Midbrain (tissue), 1 donor: Measurements from ENCODE around the gene MSS51.

Experiments used
- DNase-seq: peaks from one replicate; lab custom pipeline; 2025; lab: John Stamatoyannopoulos, UW

MSS51 gene

DNA sequence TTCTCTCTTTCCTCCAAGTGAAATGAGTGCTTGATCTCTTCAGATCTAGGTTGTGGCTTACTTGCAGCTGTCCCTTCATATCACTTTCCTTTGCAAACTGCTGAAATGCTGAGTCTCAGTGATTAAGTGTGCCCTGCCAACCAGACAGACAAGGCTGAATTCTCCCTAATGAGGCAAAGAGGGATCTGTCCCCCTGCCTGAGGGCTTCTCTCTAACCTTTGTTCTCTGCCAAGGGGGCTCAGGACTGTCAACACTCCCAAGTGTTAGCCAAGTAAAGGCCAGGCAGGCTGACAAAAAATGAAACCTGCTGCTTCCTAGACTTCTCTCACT lies at the start of gene MSS51:
Gene MSS51 (minus strand): TSS at position 24 of the 330 bp plus-strand sequence. CDS start 5,277 bp downstream, outside the sequence.
- DNase-seq = no peak

DNA sequence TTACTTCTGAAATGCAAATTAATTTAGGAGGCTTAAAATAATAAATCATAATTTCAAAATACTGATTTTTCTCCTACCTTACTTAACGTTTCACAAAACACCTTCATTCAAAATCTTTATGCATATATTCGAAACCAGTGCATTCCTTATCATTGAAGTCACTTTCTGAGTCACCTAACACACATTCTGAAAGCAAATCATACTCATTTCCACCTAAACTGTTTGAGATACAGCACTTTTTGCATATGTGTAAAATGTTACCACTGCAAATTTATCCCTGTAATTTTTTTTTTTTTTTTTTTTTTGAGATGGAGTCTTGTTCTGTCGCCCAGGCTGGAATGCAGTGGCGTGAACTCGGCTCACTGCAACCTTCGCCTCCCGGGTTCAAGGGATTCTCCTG lies 46.8 kb upstream of the MSS51 start:
- no peak for DNase-seq

DNA sequence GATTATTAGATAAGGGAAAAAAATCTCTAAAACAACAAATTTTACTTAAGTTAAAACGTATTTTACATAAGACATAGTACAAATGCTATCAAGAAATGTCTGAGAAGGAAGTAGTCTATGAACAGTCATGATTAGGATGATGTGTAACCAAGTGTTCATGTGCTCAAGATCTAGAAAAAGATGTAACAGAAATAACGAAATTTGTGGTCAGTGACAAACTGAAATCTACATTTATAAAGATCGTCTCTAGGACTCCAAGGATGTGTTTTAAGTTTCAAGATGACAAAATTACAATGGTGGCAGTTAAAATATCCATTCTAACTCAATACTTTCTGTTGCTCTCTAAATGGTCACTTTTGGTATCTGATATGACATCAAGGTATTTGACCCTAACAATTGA lies 45.3 kb upstream of the MSS51 start:
- DNase-seq = no peak

DNA sequence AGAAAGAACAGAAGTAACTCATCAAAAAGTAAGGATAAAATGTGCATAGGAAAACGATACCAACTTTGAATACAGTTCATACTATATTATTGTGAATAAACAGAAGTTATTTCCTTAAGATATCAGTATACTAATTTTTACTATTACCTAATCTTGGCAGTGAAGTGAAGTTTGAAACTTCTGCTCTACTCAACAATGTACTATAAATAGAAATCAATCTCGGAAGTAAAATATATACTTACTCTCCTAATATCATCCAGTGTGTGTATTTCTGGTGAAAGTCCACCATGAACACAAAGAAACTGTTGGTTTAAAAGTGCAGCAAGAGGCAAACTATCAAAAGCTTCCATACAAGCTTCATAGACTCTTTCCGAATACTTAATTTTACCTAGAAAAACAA lies 37.9 kb upstream of the MSS51 start:
- DNase-seq = no peak

DNA sequence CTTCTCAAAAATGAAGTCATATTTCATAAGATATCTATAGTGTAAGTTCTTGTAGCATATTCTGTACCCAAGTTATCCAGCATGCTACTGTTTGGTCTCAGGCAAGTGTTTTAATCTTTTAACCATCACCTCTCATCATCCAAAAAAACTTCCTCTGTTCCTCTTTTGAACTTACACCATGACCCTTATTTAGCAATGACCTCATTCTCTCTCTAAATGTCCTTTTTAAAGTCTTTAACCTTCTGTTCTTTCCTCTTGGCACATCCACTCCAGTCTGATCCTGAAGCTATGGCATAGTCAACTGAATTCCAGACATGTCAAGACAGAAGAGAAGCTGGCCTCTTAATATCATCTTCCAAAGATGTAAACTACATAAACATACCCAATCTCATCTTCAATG lies 36.2 kb upstream of the MSS51 start:
- DNase-seq = no peak

DNA sequence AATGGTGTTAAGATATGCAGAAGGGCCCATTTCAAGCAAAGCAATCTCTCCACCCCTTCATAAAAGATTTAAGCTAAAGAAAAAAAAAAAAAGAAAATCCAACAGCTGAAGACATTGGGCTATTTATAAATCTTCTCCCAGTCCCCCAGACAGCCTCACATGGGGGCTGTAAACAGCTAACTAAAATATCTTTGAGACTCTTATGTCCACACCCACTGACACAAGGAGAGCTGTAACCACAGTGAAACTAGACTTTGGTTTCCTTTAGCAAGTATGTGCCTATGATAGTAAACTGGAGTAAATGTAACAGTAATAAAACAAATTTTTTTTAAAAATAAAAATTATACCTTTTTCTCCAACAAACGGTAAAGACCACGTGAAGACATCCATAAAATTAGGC lies 33.8 kb upstream of the MSS51 start:
- no peak for DNase-seq

DNA sequence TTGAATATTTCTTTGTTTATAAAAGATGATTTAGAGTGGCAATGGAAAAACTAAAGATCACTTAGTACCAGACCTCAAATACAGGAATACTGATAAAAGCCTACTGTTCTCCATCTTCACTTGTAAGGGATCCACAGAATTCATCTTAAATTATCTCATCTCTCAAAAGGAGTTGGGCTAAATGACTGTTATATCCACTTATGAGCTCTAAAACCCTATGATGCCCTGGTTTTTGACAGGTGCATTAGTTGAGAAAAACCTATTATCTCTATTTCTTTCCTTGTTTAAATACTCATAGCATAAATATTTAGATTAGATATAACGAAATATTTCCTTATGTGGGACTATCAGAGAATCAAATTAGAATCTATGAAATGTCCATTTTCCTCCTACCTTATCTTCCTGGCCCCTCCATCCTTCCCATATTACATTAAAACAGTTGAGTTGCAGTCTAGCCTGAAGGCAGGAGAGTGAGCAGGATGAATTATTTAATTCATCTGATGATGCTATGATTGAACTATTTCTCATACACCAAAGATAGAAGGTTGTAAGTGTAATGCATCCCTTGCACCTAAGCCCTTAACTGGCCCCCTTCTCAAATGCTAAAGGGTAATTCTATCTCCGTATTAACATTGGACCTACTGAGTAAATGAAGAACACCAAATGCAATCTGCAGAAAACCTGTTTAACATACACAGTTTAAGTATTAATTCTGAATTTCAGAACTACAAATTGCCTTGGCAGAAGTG lies 32.8 kb upstream of the MSS51 start:
- no peak for DNase-seq

DNA sequence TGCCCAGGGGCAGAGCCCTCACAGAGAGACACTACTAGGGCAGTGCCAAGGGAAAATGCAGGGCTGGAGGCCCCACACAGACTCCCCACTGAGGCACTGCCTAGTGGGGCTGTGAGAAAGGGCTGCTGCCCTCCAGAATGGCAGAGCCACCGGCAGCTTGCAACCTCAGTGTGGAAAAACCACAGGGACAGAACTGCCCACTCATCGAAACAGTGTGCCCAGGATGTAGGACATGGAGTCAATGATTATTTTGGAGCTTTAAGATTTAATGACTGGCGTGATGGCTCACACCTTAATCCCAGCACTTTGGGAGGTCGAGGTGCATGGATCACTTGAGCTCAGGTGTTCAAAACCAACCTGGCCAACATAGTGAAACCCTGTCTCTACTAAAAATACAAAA lies 27.5 kb upstream of the MSS51 start:
- DNase-seq = no peak

DNA sequence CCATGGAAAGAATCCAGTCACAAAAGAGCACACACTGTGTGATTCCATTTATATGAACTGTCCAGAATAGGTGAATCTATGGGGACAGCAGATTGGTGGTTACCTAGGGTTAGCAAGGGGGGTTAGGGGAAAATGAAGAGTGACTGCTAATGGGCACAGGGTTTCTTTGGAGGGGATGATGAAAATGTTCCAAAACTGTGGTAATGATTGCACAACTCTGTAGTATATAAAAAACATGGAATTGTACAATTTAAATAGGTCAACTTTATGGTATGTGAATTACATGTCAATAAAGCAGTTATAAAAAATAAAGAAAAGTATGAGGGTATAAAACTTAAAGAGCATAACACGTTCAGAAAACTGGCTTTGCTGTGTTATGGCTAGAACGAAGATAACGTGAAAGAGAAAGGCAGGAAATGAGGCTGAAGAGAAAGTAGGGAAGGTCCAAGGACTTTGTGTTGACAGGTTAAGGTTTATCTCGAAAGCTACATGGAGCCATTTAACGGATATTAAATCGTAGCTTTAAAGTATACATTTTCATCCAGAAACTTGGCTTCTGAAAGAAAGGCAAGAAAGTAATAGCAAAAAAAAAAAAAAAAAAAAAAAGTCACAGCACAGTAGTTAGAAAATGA lies 26.4 kb upstream of the MSS51 start:
- no peak for DNase-seq

DNA sequence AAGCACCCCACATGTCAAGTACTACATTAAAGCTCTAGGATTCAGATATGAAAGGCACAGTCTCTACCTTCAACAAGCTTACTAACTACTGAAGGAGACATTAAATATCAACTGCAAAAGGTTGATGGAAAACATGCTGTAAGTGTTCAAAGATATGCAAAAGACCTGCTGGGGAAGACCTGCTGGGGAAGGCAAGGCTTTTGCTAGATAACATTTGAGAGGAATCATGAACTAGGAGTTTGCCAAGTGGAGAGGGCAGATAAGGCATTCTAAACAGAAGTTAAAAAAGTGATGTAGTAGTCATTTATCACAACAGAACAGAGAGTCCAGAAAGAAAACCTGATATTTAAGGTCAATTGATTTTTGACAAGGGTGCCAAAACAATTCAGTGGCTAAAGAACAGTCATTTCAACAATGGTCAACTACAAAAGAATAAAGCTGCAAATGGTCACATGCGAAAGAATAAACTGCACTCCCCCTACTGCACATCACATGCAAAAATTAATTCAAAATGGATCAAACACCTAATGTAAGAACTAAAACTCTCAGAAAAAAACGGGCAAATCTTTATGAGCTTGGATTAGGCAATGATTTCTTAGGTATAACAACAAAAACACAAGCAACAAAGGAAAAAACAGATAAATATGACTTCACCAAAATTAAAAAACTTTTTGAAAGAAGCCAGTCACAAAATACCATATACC lies 23.0 kb upstream of the MSS51 start:
- no peak for DNase-seq

DNA sequence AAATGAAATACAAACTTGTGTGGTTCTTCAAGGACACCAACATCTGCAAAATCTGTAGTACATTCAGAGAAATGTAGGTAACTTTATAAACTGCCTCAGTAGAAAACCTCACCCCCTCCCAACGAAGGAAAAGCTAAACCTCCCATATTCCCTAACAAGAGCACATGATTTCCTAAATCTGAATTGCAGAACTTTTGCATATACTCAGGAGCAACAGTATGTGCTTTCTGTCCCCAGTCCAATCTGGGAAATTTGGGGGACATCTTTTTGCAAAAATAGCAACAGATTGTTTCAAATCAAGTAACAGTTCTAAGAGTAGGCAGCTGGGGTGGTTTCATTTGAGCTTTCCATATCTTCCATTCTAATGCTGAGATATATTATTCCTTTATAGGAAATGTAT lies 15.8 kb upstream of the MSS51 start:
- no peak for DNase-seq

DNA sequence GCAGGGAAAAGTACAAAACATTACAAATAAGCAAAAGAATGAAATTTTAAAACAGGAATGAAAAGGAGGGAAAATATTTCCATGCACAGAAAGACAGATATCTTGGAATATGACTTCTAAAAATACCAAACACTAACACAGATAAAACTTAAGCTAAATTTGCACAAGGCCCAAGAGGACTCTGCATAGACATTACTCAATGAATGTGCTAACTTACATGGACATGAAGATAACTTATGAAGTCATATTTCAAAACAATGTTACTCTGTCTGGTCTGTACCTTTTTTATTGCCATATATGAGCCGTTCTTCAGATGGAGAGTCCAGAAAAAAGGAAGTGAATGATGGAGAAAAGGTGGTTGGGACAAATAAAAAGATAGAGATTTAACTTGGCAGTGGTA lies 15.0 kb upstream of the MSS51 start:
- DNase-seq = no peak

DNA sequence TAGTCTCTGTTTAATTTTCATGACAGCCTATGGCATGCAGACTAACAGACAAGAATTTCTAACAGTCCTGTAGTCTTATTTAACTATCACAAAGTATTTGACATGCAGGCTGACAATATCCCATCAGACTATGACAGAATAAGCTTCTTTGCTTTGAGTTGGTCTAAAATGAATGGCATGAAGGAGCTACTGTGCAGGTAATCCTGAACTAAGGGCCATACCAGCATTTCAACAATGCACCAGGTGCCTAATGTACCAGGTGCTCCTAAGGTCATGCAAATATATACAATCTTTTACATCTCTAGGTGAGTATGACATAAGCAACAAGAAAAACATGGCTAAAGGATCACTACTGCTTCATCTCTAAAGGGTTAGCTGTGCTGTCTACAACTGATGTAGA lies 13.6 kb upstream of the MSS51 start:
- no peak for DNase-seq

DNA sequence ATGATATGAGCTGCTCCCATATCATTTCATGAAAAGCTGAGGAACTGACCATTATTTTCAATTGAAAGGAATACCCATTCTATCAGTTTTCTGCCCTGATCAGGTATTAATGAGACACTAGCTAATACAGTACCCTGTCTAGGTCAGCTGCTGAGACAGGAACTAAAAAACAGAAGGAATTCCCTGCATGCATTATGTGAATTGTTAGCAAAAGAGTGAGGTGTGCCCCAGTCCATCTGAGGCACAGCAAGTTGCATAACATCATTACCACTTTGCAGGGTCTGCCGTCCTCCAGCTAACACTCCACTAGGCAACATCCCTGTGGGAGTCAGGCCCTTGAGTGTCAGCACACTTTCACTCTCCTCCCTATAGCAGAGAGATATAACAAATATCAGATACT lies 11.1 kb upstream of the MSS51 start:
- no peak for DNase-seq

DNA sequence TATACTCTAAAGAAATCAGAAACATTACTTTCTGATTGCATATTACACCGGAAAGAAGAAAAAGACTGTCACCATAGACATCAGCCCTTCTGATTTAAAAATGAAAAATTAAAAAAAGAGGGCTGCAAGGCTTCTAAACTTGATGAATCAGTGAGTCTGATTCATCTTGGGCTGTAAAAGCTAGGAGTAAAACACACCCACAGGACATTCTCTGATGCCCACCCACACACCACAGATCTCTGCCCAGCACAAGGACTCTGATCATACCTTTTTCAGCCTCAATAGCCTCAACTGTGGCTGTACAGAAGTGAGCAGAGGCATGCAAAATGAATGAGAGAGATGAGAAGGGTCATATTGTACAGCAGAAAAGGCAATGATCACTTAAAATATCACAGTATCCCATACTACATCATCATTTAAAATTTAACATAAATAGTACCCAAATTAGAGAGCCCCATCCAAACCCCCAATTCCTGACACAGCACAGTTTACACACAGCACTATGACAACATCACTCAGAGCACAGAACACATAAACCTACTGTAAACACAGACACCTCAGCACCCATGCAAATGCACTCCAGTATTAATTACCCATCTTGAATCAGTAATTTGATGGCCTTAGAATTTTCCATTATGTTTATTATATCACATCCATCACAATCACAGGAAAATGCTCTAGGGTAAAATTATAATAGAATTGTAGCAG lies 6.4 kb upstream of the MSS51 start:
- DNase-seq = no peak

DNA sequence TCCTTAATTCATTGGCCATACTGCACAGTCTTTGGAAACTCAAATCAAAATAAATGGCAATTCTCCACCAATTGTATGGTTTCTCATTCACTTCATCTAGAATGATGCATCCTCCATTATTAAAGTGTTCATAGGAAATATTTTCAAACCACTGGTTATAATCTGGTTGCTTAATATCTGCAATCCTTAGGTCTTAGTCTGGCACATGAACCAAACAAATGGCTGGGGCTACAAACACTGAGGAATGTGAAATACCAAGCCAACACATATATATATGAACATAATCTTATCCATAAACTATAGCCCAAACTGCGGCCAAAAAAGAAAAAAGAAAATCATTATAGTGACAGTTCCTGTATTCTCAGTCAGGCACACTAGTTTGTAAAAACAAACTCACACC lies 5.7 kb upstream of the MSS51 start:
- DNase-seq = no peak

DNA sequence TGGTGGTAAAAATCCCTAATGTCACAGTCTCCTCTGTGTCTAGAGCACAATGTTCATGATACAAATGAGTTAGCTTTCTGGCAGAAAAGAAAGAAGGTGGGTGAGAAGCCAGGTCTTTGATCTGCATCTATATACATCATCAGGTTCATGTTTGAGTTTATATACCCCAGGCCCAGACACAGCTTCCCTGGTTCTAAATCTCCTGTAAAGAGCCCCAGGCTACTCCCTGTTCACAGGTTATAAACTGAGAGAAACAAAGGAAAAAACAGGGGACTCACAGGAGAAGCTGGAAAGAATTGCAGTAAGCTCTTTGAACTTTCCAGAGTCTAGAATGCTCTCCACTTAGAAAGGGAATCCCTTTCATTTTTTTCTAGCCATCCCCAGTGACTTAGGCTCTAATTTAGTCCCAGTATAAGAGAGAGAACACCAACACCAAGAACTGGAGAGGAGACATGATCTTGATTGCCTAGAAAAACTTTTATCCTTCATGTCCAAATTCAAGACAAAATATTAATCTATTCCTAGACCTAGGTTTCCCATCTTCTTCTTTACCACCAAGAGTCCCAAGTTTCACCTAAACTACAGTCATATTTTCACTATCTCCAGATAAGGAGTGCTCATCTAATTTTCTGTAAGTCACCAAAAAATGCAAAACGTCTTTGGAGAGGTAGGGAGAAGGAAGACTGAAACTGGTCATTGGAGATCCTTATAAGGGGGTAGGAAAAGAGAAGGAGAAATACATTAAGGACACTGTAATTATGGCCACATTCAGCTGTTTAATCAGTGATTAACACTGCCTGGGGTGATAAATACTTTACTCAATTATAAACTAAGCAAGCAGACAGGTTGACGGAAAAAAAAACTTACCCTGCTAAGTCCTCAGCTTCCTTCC lies 469 bp downstream of the MSS51 start:
- DNase-seq = no peak

DNA sequence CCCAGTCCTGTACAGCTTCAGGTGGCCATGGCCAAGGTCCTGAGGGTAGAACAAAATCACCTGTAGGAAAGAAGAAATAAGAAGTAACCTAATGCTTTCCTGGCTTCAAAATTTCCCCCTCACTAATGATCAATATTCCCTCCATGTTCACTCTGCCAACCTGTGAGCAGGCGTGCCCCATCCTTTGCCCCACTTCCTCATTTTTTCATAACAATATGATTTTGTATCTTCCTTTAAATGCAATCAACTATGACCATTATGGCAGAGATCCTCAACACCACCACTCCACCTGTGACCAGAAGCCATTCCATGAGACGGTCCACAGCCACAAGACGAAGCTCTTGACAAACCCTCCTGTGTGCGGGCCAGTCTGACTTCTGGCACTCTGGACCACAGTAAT lies 7.0 kb downstream of the MSS51 start:
- no peak for DNase-seq

DNA sequence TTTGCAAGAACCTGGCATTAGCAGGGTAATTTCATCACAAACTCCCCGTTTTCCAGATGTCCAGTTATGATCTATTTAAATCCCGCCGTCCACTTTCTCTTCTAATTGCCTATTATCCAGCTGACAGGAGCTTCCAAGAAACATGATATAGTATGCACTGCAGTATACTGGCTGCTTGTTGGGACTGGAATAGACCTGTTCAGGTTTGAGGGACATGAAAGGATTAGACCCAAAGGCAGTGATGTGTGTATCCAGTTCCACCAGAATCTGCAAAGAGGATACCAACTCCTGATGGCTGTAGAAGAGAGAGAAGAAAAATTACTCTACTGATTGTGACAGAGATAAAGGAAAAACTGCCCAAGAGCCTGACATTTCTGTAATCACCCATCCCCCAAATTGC lies 8.9 kb downstream of the MSS51 start:
- no peak for DNase-seq

DNA sequence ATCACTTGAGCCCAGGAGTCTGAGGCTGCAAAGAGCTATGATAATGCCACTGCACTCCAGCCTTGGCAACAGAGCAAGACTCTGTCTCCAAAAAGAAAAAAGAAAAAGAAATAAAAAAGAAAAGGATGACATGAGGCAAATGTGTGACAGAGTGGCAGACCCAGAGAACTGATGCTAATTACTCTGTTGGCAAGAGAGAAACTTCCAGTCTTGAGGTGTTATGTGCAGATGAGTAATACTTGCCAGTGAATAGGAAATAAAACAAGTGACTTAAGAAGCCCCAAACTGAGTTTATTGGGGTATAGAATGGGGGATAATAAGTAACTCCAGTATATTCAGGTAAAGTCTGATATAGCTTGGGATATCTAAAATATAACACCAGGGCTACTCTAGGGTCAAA lies 10.1 kb downstream of the MSS51 start:
- DNase-seq = no peak

DNA sequence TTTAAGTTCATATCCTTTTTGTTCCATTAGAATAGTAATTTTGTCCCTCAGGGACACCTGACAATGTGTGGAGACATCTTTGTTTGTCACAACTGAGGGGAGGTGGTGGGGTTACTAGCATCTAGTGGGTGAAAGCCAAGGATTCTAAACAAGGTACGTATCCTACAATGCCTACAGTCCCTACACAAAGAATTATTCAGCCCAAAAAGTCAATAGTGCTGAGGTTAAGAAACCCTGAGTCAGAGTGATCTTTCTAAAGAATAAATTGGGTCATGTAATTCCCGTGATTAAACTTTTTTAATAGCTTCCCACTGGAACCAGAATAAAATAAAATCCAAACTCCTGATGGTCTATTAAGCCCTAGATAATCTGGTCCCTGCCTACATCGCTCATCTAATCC lies 16.8 kb downstream of the MSS51 start:
- DNase-seq = no peak
